ENCODE results near the gene VAC14.

- TF ChIP-seq CTCF (IDR thresholded peaks at IDR 0.05): no peak
- TF ChIP-seq POLR2A (IDR thresholded peaks at IDR 0.05): no peak
Observed at GRCh38 chr16:70657956-70658355, 143.0 kb downstream of the VAC14 start.
